Stomach (tissue), 4 donors: ENCODE results near the gene EBF3.

Experiments used
- CTCF ChIP-seq, 7 experiments: fragments of 450-650 bp in 4 of 7; fragments of 200-600 bp in 3 of 7; sonication (generic) in 3 of 7; IDR thresholded peaks; one replicate each; pipeline ENCODE4 v1.5.1; 2016 to 2019; ENCODE audit warnings: antibody characterized with exemption in 7 of 7, control low read depth in 2 of 7, mild to moderate bottlenecking in 1 of 7
- EP300 ChIP-seq: sonication (generic); formaldehyde crosslinking; IDR thresholded peaks from one replicate; pipeline ENCODE4 v1.6.1; 2017; ENCODE audit warnings: antibody characterized with exemption
- POLR2A ChIP-seq, 4 donors: fragments of 450-650 bp; IDR thresholded peaks; one replicate each; pipeline ENCODE4 v1.6.1; 2016; ENCODE audit warnings: antibody characterized with exemption in 4 of 4, control low read depth in 2 of 4, mild to moderate bottlenecking in 1 of 4, moderate library complexity in 1 of 4

GRCh38 chr10:129793479-129793878 is 170.6 kb downstream of the EBF3 start:
- no peak for TF ChIP-seq POLR2A (IDR thresholded peaks at IDR 0.05)
- no peak for TF ChIP-seq CTCF (IDR thresholded peaks at IDR 0.05)
- TF ChIP-seq EP300: no peak
